WERI-Rb-1 (cell line): ENCODE data around the gene SEPTIN1.
A peak's percentile ranks its signal among the peaks of the same experiment; 100 is the strongest.

ENCODE experiments used
- DNase-seq: peaks from one replicate; pipeline ENCODE4 v3.0.0-alpha.2; 2020
- H3K27ac ChIP-seq: fragments of 250-450 bp; sonication (Bioruptor Pico); 2 replicates; pipeline ENCODE4 v1.5.1; 2020; ENCODE audit warnings: mild to moderate bottlenecking, moderate library complexity
- H3K27me3 ChIP-seq: fragments of 250-450 bp; sonication (Bioruptor Pico); 2 replicates; pipeline ENCODE4 v1.5.1; 2021; ENCODE audit warnings: mild to moderate bottlenecking, low read depth, moderate library complexity; ENCODE audit not compliant: insufficient read depth, severe bottlenecking
- H3K36me3 ChIP-seq: fragments of 250-450 bp; sonication (Bioruptor Pico); 2 replicates; pipeline ENCODE4 v1.5.1; 2020; ENCODE audit warnings: mild to moderate bottlenecking, moderate library complexity
- H3K4me3 ChIP-seq: 2 replicates; pipeline ENCODE4 v1.5.1; 2011; ENCODE audit warnings: low read depth, mild to moderate bottlenecking, control low read depth, low read length
- H3K9me3 ChIP-seq: fragments of 250-450 bp; sonication (Bioruptor Pico); 2 replicates; pipeline ENCODE4 v1.5.1; 2021; ENCODE audit warnings: mild to moderate bottlenecking, moderate library complexity; ENCODE audit not compliant: severe bottlenecking
- CTCF ChIP-seq: IDR thresholded peaks from 2 replicates; pipeline ENCODE4 v1.5.1; 2011; ENCODE audit warnings: low read depth, mild to moderate bottlenecking, control low read depth, inconsistent platforms, low read length

Gene SEPTIN1

GRCh38 chr16:30421010-30421409 is 38.6 kb upstream of the SEPTIN1 start:
- TF ChIP-seq CTCF, result no peak
- DNase-seq, result no peak
- Histone ChIP-seq H3K9me3 (no peaks in the 10 kb centered on the region), H3K36me3 (peaks cover 60% of the 10 kb centered on the region), H3K27me3 (no peaks in the 10 kb centered on the region), H3K4me3 (no peak overlapping the region), H3K27ac (no peak overlapping the region)

GRCh38 chr16:30418350-30419181 is 36.2 kb upstream of the SEPTIN1 start:
- Histone ChIP-seq H3K27ac (peak overlapping the region; percentile 70), H3K36me3 (peaks cover 41% of the 10 kb centered on the region), H3K4me3 (peak overlapping the region; percentile 32), H3K27me3 (no peaks in the 10 kb centered on the region), H3K9me3 (no peaks in the 10 kb centered on the region)
- no peak for TF ChIP-seq CTCF
- no peak for DNase-seq

DNA sequence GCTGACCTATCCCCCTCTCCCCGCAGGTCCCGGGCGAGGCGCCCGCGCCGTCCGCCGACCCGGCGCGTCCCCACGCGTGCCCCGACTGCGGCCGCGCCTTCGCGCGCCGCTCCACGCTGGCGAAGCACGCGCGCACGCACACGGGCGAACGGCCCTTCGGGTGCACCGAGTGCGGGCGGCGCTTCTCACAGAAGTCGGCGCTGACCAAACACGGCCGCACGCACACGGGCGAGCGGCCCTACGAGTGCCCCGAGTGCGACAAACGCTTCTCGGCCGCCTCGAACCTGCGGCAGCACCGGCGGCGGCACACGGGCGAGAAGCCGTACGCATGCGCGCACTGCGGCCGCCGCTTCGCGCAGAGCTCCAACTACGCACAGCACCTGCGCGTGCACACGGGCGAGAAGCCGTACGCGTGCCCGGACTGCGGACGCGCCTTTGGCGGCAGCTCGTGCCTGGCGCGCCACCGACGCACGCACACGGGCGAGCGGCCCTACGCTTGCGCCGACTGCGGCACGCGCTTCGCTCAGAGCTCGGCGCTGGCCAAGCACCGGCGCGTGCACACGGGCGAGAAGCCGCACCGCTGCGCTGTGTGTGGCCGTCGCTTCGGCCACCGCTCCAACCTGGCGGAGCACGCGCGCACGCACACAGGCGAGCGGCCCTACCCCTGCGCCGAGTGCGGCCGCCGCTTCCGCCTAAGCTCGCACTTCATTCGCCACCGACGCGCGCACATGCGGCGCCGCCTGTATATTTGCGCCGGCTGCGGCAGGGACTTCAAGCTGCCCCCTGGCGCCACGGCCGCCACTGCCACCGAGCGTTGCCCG is 35.4 kb upstream of the SEPTIN1 start:
- Histone ChIP-seq H3K4me3 (peak overlapping the region; percentile 44), H3K9me3 (no peaks in the 10 kb centered on the region), H3K27ac (peak overlapping the region; percentile 70), H3K36me3 (peaks cover 41% of the 10 kb centered on the region), H3K27me3 (no peaks in the 10 kb centered on the region)
- DNase-seq, result peak; percentile 91
- TF ChIP-seq CTCF, result no peak

GRCh38 chr16:30416624-30417528 is 34.5 kb upstream of the SEPTIN1 start:
- no peak for TF ChIP-seq CTCF
- Histone ChIP-seq H3K36me3 (peaks cover 40% of the 10 kb centered on the region), H3K4me3 (peak overlapping the region; percentile 44)

GRCh38 chr16:30416047-30416603 is 33.8 kb upstream of the SEPTIN1 start:
- no peak for DNase-seq
- Histone ChIP-seq H3K4me3 (no peak overlapping the region), H3K27me3 (no peaks in the 10 kb centered on the region), H3K36me3 (peaks cover 40% of the 10 kb centered on the region), H3K27ac (no peak overlapping the region), H3K9me3 (no peaks in the 10 kb centered on the region)
- TF ChIP-seq CTCF, result no peak

More at GRCh38 chr16:30416624-30417528, 34.5 kb upstream of the SEPTIN1 start:
- Histone ChIP-seq H3K27ac (no peak overlapping the region; the same call in 1 of the 2 replicates), H3K27me3 (no peaks in the 10 kb centered on the region), H3K9me3 (no peaks in the 10 kb centered on the region)
- DNase-seq, result no peak
